Activated CD4-positive, alpha-beta T cell treated with anti-CD3 and anti-CD28 coated beads, Interleukin-2, amount 10 ng/mL, durations not matched to agents 24 days and 14 days (primary cell): ENCODE results near the gene IP6K1. TPM values are rescaled to one million over a fixed set of nuclear protein-coding genes. Genes with fewer than 3 reads are reported as not detected.
A peak's percentile ranks its signal among the peaks of the same experiment; 100 is the strongest.

Experiments
- DNase-seq: peaks from one replicate; pipeline ENCODE4 v3.0.0; 2022
- H3K27ac Mint-ChIP-seq: one replicate; pipeline ENCODE4 v1.8.0; 2022; ENCODE audit warnings: mild to moderate bottlenecking, mixed read lengths
- H3K27me3 Mint-ChIP-seq: one replicate; pipeline ENCODE4 v1.8.0; 2022; ENCODE audit warnings: mixed read lengths
- H3K36me3 Mint-ChIP-seq: one replicate; pipeline ENCODE4 v1.8.0; 2022; ENCODE audit warnings: low read depth, mild to moderate bottlenecking, mixed read lengths
- H3K4me1 Mint-ChIP-seq: one replicate; pipeline ENCODE4 v1.8.0; 2021; ENCODE audit warnings: mixed read lengths
- H3K4me3 Mint-ChIP-seq: one replicate; pipeline ENCODE4 v1.8.0; 2022; ENCODE audit warnings: mild to moderate bottlenecking, moderate library complexity, mixed read lengths
- H3K9me3 Mint-ChIP-seq: one replicate; pipeline ENCODE4 v1.8.0; 2021; ENCODE audit warnings: mixed read lengths
- intact Hi-C: fragments of 100-400 bp; cut with micrococcal nuclease; formaldehyde crosslinking; loops from one replicate; pipeline ENCODE4 v1.15.1; 2023
- total RNA-seq: library from RNA; stranded (reverse); gene quantifications from 2 replicates; pipeline ENCODE4 v1.2.3, GENCODE V29; 2022

Gene IP6K1
- total RNA-seq, 1 donor from 2014 or later = 42.2 TPM

DNA sequence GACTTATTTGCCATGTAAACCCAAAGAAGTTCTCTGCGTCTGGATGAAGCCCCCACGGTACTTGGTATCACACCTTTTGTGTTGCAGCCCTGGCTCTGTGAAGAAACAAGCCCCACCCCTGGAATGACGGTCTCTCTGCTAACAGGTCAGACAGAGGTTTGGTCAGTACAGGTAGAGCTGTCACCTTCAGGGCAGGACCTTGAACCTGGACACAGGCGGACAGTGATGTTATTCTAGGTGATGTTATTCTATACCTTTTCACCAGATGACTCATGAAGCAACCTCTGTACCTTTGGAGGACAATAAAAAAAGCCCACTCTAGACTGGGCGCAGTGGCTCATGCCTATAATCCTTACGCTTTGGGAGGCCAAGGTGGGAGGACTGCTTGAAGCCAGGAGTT is 51.6 kb downstream of the IP6K1 start:
- no peaks in the 10 kb centered on the region for H3K27me3 Mint-ChIP-seq
- intact Hi-C loops = no loop called here
- H3K36me3 Mint-ChIP-seq = peaks cover 41% of the 10 kb centered on the region
- H3K4me3 Mint-ChIP-seq = no peak overlapping the region
- no peak for DNase-seq
- H3K9me3 Mint-ChIP-seq = no peaks in the 10 kb centered on the region
- H3K4me1 Mint-ChIP-seq = peaks cover 6% of the 10 kb centered on the region
- H3K27ac Mint-ChIP-seq = no peak overlapping the region

DNA sequence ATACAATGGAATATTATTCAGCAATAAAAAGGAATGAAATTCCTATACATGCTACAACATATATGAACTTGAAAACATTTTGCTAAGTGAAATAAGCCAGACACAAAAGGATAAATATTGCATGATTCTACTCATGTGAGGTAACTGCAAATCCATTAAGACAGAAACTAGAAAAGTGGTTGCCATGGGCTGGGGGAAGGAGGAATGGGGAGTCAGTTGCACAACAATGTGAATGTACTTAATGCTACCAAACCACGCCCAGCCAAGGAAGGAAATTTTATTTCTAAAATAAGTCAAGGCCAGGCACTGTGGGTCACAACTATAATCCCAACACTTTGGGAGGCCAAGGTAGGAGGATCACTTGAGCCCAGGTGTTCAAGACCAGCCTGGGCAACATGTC is 52.8 kb downstream of the IP6K1 start:
- H3K9me3 Mint-ChIP-seq = no peaks in the 10 kb centered on the region
- DNase-seq = no peak
- H3K4me3 Mint-ChIP-seq = no peak overlapping the region
- peaks cover 3% of the 10 kb centered on the region for H3K4me1 Mint-ChIP-seq
- intact Hi-C loops = no loop called here
- peaks cover 37% of the 10 kb centered on the region for H3K36me3 Mint-ChIP-seq
- H3K27ac Mint-ChIP-seq = no peak overlapping the region
- no peaks in the 10 kb centered on the region for H3K27me3 Mint-ChIP-seq

DNA sequence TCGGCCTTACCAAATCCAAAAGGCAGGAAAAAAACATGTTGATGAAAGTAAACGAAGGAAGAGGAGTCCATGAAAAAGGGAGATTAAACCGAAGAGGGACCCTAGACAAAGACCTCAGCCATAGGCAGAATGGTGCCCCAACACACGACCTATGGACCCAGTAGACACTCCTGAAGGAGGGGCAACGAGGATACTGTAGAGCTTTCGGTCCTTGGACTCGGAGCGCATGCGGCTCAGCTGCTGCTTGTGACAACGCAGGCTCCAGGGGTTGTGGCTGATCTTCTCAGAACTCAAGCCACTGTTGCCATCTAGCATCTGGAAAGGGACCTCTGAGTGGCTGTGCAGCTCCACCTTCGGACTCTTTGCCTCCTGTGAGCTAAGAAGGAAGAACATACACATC is 53.7 kb downstream of the IP6K1 start:
- H3K4me3 Mint-ChIP-seq = no peak overlapping the region
- intact Hi-C loops = no loop called here
- no peak for DNase-seq
- H3K36me3 Mint-ChIP-seq = peaks cover 30% of the 10 kb centered on the region
- H3K4me1 Mint-ChIP-seq = peaks cover 2% of the 10 kb centered on the region
- H3K27me3 Mint-ChIP-seq = no peaks in the 10 kb centered on the region
- no peak overlapping the region for H3K27ac Mint-ChIP-seq
- no peaks in the 10 kb centered on the region for H3K9me3 Mint-ChIP-seq

DNA sequence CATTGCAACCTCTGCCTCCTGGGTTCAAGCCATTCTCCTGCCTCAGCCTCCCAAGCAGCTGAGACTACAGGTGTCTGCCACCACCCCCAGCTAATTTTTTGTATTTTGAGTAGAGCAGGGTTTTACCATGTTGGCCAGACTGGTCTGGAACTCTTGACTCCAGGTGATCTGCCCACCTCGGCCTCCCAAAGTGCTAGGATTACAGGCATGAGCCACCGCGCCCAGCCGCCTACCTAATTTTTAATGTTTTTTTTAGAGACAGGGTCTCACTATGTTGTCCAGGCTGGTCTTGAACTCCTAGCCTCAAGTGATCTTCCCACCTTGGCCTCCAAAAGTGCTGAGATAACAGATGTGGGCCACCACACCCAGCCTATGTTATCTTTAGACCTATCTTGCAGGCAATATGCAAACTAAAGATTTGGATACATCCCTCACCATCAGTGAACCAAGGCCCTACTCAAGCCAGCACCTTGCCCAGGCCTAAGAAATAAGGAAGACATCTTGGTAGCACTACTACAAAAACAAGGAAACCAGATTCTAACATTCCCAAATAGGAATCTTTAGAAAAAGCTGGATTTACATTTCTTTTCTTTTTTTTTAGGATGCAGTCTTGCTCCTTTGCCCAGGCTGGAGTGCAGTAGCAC is 56.3 kb downstream of the IP6K1 start:
- H3K4me1 Mint-ChIP-seq = no peaks in the 10 kb centered on the region
- DNase-seq = no peak
- no peaks in the 10 kb centered on the region for H3K9me3 Mint-ChIP-seq
- no peak overlapping the region for H3K4me3 Mint-ChIP-seq
- intact Hi-C loops = no loop called here
- H3K36me3 Mint-ChIP-seq = peaks cover 19% of the 10 kb centered on the region
- H3K27me3 Mint-ChIP-seq = no peaks in the 10 kb centered on the region
- no peak overlapping the region for H3K27ac Mint-ChIP-seq

DNA sequence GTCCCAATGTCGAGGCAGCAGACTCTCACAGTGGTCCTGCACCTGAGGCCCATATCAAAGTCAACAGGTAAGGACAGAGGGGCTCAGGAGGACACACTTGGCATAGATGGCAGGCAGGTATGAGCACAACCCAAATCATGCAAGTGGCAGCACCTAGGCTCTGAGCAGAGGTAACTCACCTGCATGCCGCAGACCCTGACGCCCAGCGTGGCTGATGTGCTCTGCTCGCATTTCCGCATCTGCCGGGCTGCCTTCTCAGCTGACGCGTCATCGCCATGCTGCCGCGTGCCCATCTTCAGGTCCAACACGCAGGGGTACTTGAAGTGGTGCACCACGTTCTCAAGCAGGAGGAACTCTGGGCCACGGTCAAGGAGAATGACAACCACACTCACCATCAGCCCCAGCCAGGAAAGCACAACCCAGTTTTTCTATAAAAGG is 58.4 kb downstream of the IP6K1 start:
- DNase-seq = no peak
- Mint-ChIP-seq H3K27ac (no peak overlapping the region), H3K4me3 (no peak overlapping the region), H3K9me3 (no peaks in the 10 kb centered on the region), H3K36me3 (peaks cover 21% of the 10 kb centered on the region), H3K27me3 (no peaks in the 10 kb centered on the region), H3K4me1 (peaks cover 7% of the 10 kb centered on the region)
- intact Hi-C loops = no loop called here

DNA sequence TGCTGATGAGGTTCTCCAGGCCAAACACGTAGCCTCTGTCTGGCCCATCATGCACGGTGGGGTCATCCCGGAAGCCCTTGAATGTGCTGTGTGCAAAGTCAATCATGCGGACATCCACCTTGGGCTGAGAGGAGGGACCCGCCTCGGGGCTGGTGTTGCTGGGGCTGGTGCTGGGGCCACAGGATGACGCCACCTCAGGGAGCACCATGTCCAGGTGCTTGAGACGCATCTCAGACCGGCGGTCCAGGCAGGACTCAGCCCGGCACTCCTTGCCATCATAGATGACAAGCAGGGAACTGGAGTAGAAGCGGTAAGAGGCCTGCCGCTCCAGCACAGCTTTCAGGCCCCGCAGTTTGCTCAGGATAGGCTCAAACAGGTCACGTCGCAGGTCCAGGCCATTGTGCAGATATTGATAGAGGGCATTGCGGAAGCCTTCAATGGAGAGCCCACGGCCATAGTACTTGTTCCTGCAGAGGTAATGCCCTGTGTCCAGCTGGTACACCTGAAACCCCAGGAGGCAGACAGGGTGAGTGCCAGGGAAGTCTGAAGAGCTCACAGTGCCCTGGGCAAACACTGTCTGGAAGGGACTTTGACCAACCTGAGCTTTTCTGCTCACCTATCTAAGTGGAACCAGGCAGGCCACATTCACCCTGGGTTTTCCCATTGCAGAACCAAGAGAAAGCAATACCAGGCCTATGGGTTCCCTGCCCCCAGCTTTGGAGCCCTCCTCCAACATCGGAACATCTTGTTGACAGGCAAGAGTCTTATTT is 59.0 kb downstream of the IP6K1 start:
- Mint-ChIP-seq H3K4me3 (no peak overlapping the region), H3K36me3 (peaks cover 20% of the 10 kb centered on the region), H3K9me3 (no peaks in the 10 kb centered on the region)

DNA sequence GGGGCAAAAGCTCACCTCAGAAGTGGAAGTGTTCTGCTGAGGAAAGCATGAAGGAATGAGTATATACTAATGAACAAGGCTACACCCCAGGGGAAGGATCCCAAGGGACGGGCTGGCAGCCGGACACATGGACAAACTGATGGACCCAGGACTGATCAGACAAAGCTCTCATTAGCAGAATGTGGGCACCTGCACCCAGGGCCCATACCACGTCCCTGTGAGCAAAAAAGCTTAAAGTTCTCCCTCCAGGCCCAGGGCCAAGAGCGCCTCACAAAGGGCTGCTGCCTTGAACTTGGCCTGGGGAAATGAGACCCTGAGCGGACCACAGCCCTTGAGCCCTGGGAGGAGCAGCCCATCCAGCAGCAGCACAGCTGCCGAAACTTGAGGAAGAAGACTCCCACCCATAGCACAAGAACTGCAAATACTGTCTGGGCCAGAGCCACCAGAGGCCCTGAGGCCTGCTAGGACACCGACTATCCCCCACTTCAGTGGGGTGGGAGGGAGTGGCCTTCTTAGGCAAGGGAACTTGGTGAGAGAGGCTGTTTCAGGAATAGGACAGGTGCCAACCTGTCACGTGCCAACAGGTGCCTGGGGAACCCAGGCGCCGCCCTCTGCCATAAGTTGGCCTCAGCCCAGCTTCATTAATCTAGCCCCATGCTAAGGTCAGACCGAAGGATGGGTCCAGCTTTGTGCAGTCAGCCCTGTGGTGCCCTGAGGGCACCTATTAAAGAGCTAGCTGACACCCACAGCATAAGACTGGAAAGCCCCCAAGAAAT is 60.2 kb downstream of the IP6K1 start:
- Mint-ChIP-seq H3K4me1 (peaks cover 17% of the 10 kb centered on the region), H3K27me3 (no peaks in the 10 kb centered on the region), H3K4me3 (no peak overlapping the region), H3K9me3 (no peaks in the 10 kb centered on the region), H3K36me3 (peaks cover 18% of the 10 kb centered on the region), H3K27ac (no peak overlapping the region)
- DNase-seq = no peak
- intact Hi-C loops = no loop called here

More for the DNA sequence above, 59.0 kb downstream of the IP6K1 start:
- Mint-ChIP-seq H3K27me3 (no peaks in the 10 kb centered on the region), H3K4me1 (peaks cover 12% of the 10 kb centered on the region), H3K27ac (no peak overlapping the region)
- DNase-seq = no peak
- intact Hi-C loops = no loop called here

DNA sequence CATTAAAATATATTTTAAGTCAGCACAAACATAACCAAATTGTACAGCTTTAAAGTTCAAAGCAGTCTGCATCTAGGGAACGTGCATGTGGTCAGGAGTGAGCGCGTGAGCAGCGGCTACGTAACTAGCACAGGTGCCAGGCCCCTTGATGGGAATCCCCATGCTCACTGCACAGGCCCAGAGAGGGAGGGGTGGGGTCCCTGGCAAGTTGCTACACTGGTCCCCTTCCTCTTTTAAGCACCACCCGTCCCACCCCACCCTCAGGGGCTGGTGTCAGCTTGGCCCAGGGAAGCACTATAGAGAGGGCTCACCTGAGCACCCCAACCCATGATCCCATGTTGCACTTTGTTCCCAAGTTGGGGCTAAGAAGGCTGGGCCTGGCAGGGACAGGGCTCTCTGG is 61.8 kb downstream of the IP6K1 start:
- DNase-seq = peak; percentile 80
- no peaks in the 10 kb centered on the region for H3K9me3 Mint-ChIP-seq
- peaks cover 21% of the 10 kb centered on the region for H3K4me1 Mint-ChIP-seq
- peak overlapping the region; percentile 95 for H3K4me3 Mint-ChIP-seq
- H3K27me3 Mint-ChIP-seq = no peaks in the 10 kb centered on the region
- peaks cover 24% of the 10 kb centered on the region for H3K36me3 Mint-ChIP-seq
- intact Hi-C loops = no loop called here
- peak overlapping the region; percentile 95 for H3K27ac Mint-ChIP-seq

DNA sequence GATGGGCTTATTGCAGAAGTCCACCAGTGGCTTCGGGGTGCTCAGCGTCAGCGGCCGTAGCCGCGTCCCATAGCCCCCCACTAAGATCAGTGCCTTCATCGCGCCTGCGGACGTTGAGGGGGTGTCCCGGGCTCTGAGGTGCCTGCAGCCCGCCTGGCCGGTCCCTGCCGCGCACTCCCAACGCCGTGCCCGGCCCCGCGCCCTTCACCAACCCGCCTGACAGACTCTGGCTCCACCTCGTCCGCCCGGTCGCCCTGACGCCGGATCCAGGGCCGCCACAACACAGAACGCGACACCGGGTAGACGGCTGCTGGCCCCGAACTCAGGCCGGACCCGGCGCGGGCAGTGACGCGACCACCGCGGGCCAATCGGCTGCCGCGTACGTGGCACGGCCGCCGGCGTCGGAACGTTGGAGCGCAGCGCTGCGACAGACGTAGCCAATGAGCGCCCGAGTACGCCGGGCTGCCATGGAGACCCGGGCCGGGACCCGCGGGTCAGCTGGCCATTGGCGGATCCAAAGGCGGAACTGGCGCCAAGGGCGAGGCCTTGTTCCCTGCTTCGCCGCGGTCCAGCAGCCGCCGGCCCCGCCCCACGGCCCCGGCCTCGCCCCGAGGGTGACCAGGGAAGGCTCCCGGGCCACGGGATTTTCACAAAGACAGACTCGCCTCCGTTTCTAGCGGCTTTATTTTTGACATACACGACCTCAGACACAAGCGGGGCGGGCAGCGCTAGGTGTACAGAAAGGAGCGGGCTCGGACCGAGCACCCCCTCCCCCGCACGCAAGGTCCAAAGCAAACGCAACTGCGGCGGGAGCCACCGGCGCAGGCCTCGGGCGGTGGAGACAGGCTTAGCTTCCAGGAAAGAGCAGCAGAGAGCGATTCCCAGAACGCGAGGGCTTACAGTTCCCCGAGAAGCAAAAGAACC is 62.5 kb downstream of the IP6K1 start, which contains the start of gene GMPPB:
TSS of gene GMPPB (minus strand) at position 324 of the 924 bp plus-strand sequence. CDS start at position 99, 225 bp downstream.
- Mint-ChIP-seq H3K27ac (peak within 1 kb of the TSS; percentile 95), H3K27me3 (no peaks in the 10 kb centered on the region), H3K4me3 (peak within 1 kb of the TSS; percentile 95), H3K9me3 (no peaks in the 10 kb centered on the region), H3K36me3 (peaks cover 24% of the 10 kb centered on the region), H3K4me1 (peaks cover 27% of the 10 kb centered on the region)
- peak; percentile 99 for DNase-seq
- intact Hi-C loops = loop anchor here (1.0 kb wide), 1 partner anchor 132 kb away; the partner anchor contains the start of gene TRAIP

DNA sequence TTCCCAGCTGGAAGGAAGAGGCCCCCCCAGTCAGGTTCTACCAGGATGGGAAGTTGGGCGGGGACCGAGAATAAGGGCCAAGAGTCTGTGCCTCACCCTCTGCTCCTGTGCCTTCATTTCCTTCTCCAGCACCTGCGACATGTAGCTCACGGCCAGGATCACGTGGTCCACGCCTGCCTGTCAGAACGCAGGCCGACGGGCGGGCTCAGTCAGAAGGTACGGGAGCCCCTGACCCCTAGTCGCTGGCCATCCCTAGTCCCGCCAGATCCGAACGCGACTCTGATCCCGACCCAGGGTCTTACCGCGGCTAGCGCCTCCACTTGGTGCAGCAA is 63.1 kb downstream of the IP6K1 start:
- peaks cover 32% of the 10 kb centered on the region for H3K4me1 Mint-ChIP-seq
- peak; percentile 91 for DNase-seq
- H3K27ac Mint-ChIP-seq = peak overlapping the region; percentile 95
- intact Hi-C loops = loop anchor here (1.0 kb wide), 1 partner anchor 133 kb away; the partner anchor contains the start of gene TRAIP
- no peaks in the 10 kb centered on the region for H3K27me3 Mint-ChIP-seq
- H3K9me3 Mint-ChIP-seq = no peaks in the 10 kb centered on the region
- peak overlapping the region; percentile 95 for H3K4me3 Mint-ChIP-seq
- H3K36me3 Mint-ChIP-seq = peaks cover 25% of the 10 kb centered on the region

DNA sequence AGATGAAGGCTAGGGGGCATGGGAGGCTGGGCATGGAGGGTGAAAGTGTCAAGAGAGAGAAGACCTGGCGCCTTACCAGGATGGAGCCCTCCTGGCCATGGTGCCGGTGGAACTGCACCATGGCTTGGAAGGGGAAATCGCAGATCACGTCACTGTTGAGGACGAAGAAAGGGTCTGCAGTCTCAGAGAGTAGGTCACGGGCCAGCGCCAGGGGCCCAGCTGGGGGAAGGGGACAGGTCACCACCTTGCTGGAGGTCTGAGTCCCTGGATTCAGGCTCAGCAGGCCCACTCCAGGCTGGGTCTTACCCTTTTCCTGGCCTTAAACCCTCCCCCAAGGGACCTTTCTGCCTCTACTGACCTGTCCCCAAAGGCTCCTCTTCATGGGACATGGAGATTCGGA is 63.4 kb downstream of the IP6K1 start:
- H3K4me3 Mint-ChIP-seq = peak overlapping the region; percentile 95
- DNase-seq = no peak
- H3K36me3 Mint-ChIP-seq = peaks cover 25% of the 10 kb centered on the region
- peaks cover 32% of the 10 kb centered on the region for H3K4me1 Mint-ChIP-seq
- H3K9me3 Mint-ChIP-seq = no peaks in the 10 kb centered on the region
- intact Hi-C loops = loop anchor here (1.0 kb wide), 1 partner anchor 133 kb away; the partner anchor contains the start of gene TRAIP
- peak overlapping the region; percentile 95 for H3K27ac Mint-ChIP-seq
- no peaks in the 10 kb centered on the region for H3K27me3 Mint-ChIP-seq

DNA sequence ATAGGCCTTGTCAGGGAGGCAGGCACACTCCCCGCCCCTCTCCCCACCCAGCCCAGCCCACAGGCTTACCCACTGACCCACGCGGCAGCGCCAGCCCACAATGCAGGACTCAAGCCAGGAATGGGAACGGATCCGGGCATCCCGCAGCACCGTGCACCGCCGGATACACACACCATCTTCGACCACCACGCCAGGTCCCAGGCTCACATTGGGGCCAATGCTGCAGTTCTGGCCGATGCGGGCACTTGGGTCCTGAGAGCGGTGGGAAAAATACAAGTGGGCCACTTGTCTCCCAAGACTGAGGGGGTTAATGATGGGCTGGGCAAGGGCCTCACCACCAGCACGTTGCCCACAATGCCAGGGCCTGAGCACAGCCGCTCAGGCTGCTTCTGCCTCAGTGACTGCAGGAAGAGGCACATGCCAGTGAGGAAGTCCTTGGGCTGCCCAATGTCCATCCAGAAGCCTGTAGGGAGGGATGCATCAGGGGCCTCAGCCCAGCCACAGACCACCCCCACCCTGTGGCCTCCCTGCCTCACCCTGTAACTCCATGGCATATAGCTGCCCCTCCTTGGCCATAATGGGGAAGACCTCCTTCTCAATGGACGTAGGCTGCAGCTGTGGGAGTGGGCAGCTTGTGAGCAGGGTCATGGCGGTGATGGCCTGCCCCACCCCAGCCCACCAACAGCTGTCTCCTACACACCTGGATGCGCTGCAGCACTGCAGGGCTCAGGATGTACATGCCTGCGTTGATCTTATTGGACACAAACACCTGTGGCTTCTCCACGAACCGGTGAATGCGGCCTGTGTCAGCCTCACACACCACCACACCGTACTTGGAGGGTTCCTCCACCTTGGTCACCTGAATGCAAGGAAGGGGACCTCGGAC is 64.2 kb downstream of the IP6K1 start:
- Mint-ChIP-seq H3K27me3 (no peaks in the 10 kb centered on the region), H3K36me3 (peaks cover 22% of the 10 kb centered on the region), H3K27ac (peak overlapping the region; percentile 95), H3K4me3 (peak overlapping the region; percentile 95), H3K4me1 (peaks cover 32% of the 10 kb centered on the region), H3K9me3 (no peaks in the 10 kb centered on the region)
- intact Hi-C loops = no loop called here
- peak; percentile 61 for DNase-seq
